T-helper 2 cell (primary cell): ENCODE data around the gene MYO18A.
A peak's percentile ranks its signal among the peaks of the same experiment; 100 is the strongest.

ENCODE experiments used
- DNase-seq, 5 experiments: peaks; one replicate each; pipeline versions ENCODE4 v3.0.0 to v3.0.0-alpha.2; 2012 to 2022

Gene MYO18A

GRCh38 chr17:29076722-29077121, 103.5 kb downstream of the MYO18A start:
- DNase-seq: no peak

- DNase-seq: no peak
Observed at GRCh38 chr17:29076087-29076486, 104.1 kb downstream of the MYO18A start.

- DNase-seq: peak in 1 of 5 experiments; percentile 36
Observed at GRCh38 chr17:29074488-29074887, 105.7 kb downstream of the MYO18A start.

- DNase-seq: no peak
Observed at GRCh38 chr17:29073520-29073919, 106.7 kb downstream of the MYO18A start.

GRCh38 chr17:29073045-29073444, 107.2 kb downstream of the MYO18A start:
- no peak for DNase-seq

GRCh38 chr17:29071303-29071702, 108.9 kb downstream of the MYO18A start:
- DNase-seq: no peak

GRCh38 chr17:29070781-29071180, 109.4 kb downstream of the MYO18A start:
- DNase-seq: no peak

GRCh38 chr17:29070308-29070707, 109.9 kb downstream of the MYO18A start:
- DNase-seq: no peak

- no peak for DNase-seq
Observed at GRCh38 chr17:29069526-29070041, 110.6 kb downstream of the MYO18A start.

GRCh38 chr17:29068818-29069217, 111.4 kb downstream of the MYO18A start:
- DNase-seq: no peak

- DNase-seq: no peak
Observed at GRCh38 chr17:29066606-29067005, 113.6 kb downstream of the MYO18A start.

- no peak for DNase-seq
Observed at GRCh38 chr17:29066047-29066446, 114.2 kb downstream of the MYO18A start.

GRCh38 chr17:29063992-29064391, 116.2 kb downstream of the MYO18A start:
- DNase-seq: no peak

- DNase-seq: no peak
Observed at GRCh38 chr17:29062215-29062614, 118.0 kb downstream of the MYO18A start.

- DNase-seq: no peak
Observed at GRCh38 chr17:29061036-29061435, 119.2 kb downstream of the MYO18A start.

GRCh38 chr17:29060475-29060874, 119.7 kb downstream of the MYO18A start:
- DNase-seq: no peak

GRCh38 chr17:29059281-29059680, 120.9 kb downstream of the MYO18A start:
- no peak for DNase-seq

- no peak for DNase-seq
Observed at GRCh38 chr17:29058391-29058790, 121.8 kb downstream of the MYO18A start.

GRCh38 chr17:29057361-29057760, 122.8 kb downstream of the MYO18A start:
- DNase-seq: no peak

- DNase-seq: no peak
Observed at GRCh38 chr17:29054835-29055234, 125.4 kb downstream of the MYO18A start.

GRCh38 chr17:29051731-29052130, 128.5 kb downstream of the MYO18A start:
- DNase-seq: no peak

- DNase-seq: no peak
Observed at GRCh38 chr17:29051194-29051593, 129.0 kb downstream of the MYO18A start.

GRCh38 chr17:29050176-29050575, 130.0 kb downstream of the MYO18A start:
- no peak for DNase-seq

- no peak for DNase-seq
Observed at GRCh38 chr17:29049541-29050145, 130.6 kb downstream of the MYO18A start.
